IMR-90 (cell line): ENCODE results near the gene TNP1. TPM values are rescaled to one million over a fixed set of nuclear protein-coding genes. Genes with fewer than 3 reads are reported as not detected.

Experiments used
- ATAC-seq: fragments of 200-7000 bp; cut with Tn5 transposase; 2 replicates; pipeline ENCODE4 v1.9.1; 2020; ENCODE audit warnings: low read depth, mild to moderate bottlenecking, moderate library complexity
- BruUV-seq: library from RNA; stranded (reverse); fragments of 400-500 nt; replicated peaks from 2 replicates; lab custom pipeline; 2021; lab: Mats Ljungman, UMichigan
- CTCF ChIA-PET: fragments of 300-600 bp; formaldehyde crosslinking; extraction: SDS; loops from one replicate; lab custom pipeline; 2021; ENCODE audit warnings: antibody characterized with exemption; lab: Yijun Ruan, JAX
- POLR2A ChIA-PET: fragments of 300-600 bp; sonication (Branson Sonifier 250); formaldehyde crosslinking; loops from one replicate; lab custom pipeline; 2022; ENCODE audit warnings: antibody characterized with exemption; ENCODE audit not compliant: unreplicated experiment; lab: Charles Lee
- DNase-seq: peaks from one replicate; pipeline ENCODE4 v3.0.0; 2013
- H2AFZ ChIP-seq: replicated peaks from 2 replicates; pipeline ENCODE3; 2013; ENCODE audit warnings: low read length, mild to moderate bottlenecking; ENCODE audit not compliant: poor library complexity
- H2AK5ac ChIP-seq: 2 replicates; pipeline ENCODE4 v1.6.1; 2013; ENCODE audit warnings: low read depth, low read length, inconsistent platforms
- H2AK9ac ChIP-seq: replicated peaks from 2 replicates; pipeline ENCODE3; 2013; ENCODE audit warnings: mild to moderate bottlenecking, low read depth, low read length, moderate library complexity; ENCODE audit not compliant: poor library complexity
- H2BK120ac ChIP-seq: 2 replicates; pipeline ENCODE4 v1.6.1; 2013; ENCODE audit warnings: low read depth, low read length, inconsistent platforms
- H2BK15ac ChIP-seq: 3 replicates; pipeline ENCODE4 v1.6.1; 2013; ENCODE audit warnings: low read depth, low read length, inconsistent platforms
- H2BK20ac ChIP-seq: 2 replicates; pipeline ENCODE4 v1.6.1; 2013; ENCODE audit warnings: low read depth, mild to moderate bottlenecking, inconsistent platforms, low read length, moderate library complexity
- H2BK5ac ChIP-seq: 2 replicates; pipeline ENCODE4 v1.6.1; 2013; ENCODE audit warnings: mild to moderate bottlenecking, low read depth, low read length, inconsistent platforms; ENCODE audit not compliant: poor library complexity, severe bottlenecking
- H3K14ac ChIP-seq: replicated peaks from 2 replicates; pipeline ENCODE4 v1.6.1; 2013; ENCODE audit warnings: low read depth, low read length, inconsistent platforms
- H3K18ac ChIP-seq: 2 replicates; pipeline ENCODE4 v1.6.1; 2013; ENCODE audit warnings: low read depth, low read length, control low read depth
- H3K23ac ChIP-seq: 2 replicates; pipeline ENCODE4 v1.6.1; 2013; ENCODE audit warnings: low read depth, low read length, inconsistent platforms
- H3K27ac ChIP-seq: 2 replicates; pipeline ENCODE4 v1.5.1; 2013; ENCODE audit warnings: mild to moderate bottlenecking, control low read depth, low read length; ENCODE audit not compliant: insufficient read depth
- H3K27me3 ChIP-seq: 2 replicates; pipeline ENCODE4 v1.6.1; 2013; ENCODE audit warnings: low read length; ENCODE audit not compliant: control insufficient read depth, insufficient read depth
- H3K36me3 ChIP-seq: 2 replicates; pipeline ENCODE4 v1.6.1; 2013; ENCODE audit warnings: low read length, mixed read lengths; ENCODE audit not compliant: control insufficient read depth, insufficient read depth
- H3K4ac ChIP-seq: 2 replicates; pipeline ENCODE4 v1.6.1; 2013; ENCODE audit warnings: low read depth, low read length, inconsistent platforms
- H3K4me1 ChIP-seq: 2 replicates; pipeline ENCODE4 v1.6.1; 2013; ENCODE audit warnings: low read length, mixed read lengths; ENCODE audit not compliant: control insufficient read depth, insufficient read depth
- H3K4me2 ChIP-seq: 2 replicates; pipeline ENCODE4 v1.6.1; 2013; ENCODE audit warnings: low read depth, mild to moderate bottlenecking, control low read depth, low read length, moderate library complexity
- H3K4me3 ChIP-seq: 2 replicates; pipeline ENCODE4 v1.5.1; 2013; ENCODE audit warnings: low read depth, mild to moderate bottlenecking, control low read depth, low read length, moderate library complexity; ENCODE audit not compliant: insufficient read depth
- H3K56ac ChIP-seq: 2 replicates; pipeline ENCODE4 v1.6.1; 2013; ENCODE audit warnings: low read length, inconsistent platforms; ENCODE audit not compliant: insufficient read depth; ENCODE audit errors: extremely low read depth
- H3K79me1 ChIP-seq, 2 experiments: 2 replicates each; pipeline ENCODE4 v1.6.1; 2013; ENCODE audit warnings: low read length in 2 of 2, inconsistent platforms in 1 of 2, low read depth in 1 of 2
- H3K9ac ChIP-seq: 2 replicates; pipeline ENCODE4 v1.6.1; 2013; ENCODE audit warnings: low read depth, low read length, control low read depth
- H3K9me1 ChIP-seq: 2 replicates; pipeline ENCODE4 v1.6.1; 2013; ENCODE audit warnings: low read length, inconsistent platforms; ENCODE audit not compliant: insufficient read depth
- H3K9me3 ChIP-seq: 2 replicates; pipeline ENCODE4 v1.6.1; 2013; ENCODE audit warnings: low read length; ENCODE audit not compliant: control insufficient read depth, insufficient read depth
- H4K20me1 ChIP-seq: 2 replicates; pipeline ENCODE4 v1.6.1; 2013; ENCODE audit warnings: low read length, inconsistent platforms; ENCODE audit not compliant: insufficient read depth
- H4K5ac ChIP-seq: 2 replicates; pipeline ENCODE4 v1.6.1; 2013; ENCODE audit warnings: mild to moderate bottlenecking, low read depth, low read length, control low read depth
- H4K8ac ChIP-seq, 2 experiments: 2 replicates each; pipeline ENCODE4 v1.6.1; 2013; ENCODE audit warnings: low read depth in 2 of 2, low read length in 2 of 2, control low read depth in 1 of 2, inconsistent platforms in 1 of 2
- H4K91ac ChIP-seq: 2 replicates; pipeline ENCODE4 v1.6.1; 2013; ENCODE audit warnings: low read depth, low read length, inconsistent platforms; ENCODE audit not compliant: insufficient read depth
- CTCF ChIP-seq: conservative IDR thresholded peaks from 2 replicates; pipeline ENCODE4 v1.5.1; 2012; ENCODE audit warnings: mild to moderate bottlenecking, low read depth, low read length, improper control_type of control experiment
- ELK1 ChIP-seq: fragments of 150-350 bp; IDR thresholded peaks from 2 replicates; pipeline ENCODE4 v1.6.1; 2016; ENCODE audit warnings: low read depth, mild to moderate bottlenecking, low read length, moderate library complexity, borderline replicate concordance
- MAFK ChIP-seq: IDR thresholded peaks from 2 replicates; pipeline ENCODE4 v1.6.1; 2012; ENCODE audit warnings: low read depth, low read length, improper control_type of control experiment
- MAZ ChIP-seq: IDR thresholded peaks from 2 replicates; pipeline ENCODE4 v1.6.1; 2012; ENCODE audit warnings: low read depth, mild to moderate bottlenecking, low read length, improper control_type of control experiment, moderate library complexity, borderline replicate concordance
- MXI1 ChIP-seq: IDR thresholded peaks from 2 replicates; pipeline ENCODE4 v1.6.1; 2012; ENCODE audit warnings: low read depth, mild to moderate bottlenecking, low read length, moderate library complexity, borderline replicate concordance
- RFX5 ChIP-seq: IDR thresholded peaks from 2 replicates; pipeline ENCODE4 v1.8.0; 2012; ENCODE audit warnings: low read depth, mild to moderate bottlenecking, low read length, moderate library complexity
- USF2 ChIP-seq: fragments of 150-350 bp; IDR thresholded peaks from 2 replicates; pipeline ENCODE4 v1.6.1; 2017; ENCODE audit warnings: mild to moderate bottlenecking, antibody characterized with exemption, low read length, low read depth
- WGBS, 2 experiments: methylation state at CpG; one replicate each; pipeline versions ENCODE4 v1.1.5 to v1.1.7; 2013; ENCODE audit warnings: missing lambda C conversion rate in 2 of 2; ENCODE audit not compliant: insufficient read length in 1 of 2; ENCODE audit errors: extremely low coverage in 2 of 2; 5-methylcytosine and 5-hydroxymethylcytosine counted together
- dilution Hi-C: fragments of 300-500 bp; cut with HindIII; formaldehyde crosslinking; loops from one replicate; pipeline ENCODE4 v1.14.3; 2018; ENCODE audit warnings: low sequenced_read_pairs; ENCODE audit not compliant: unreplicated experiment
- in situ Hi-C: fragments of 300-500 bp; cut with MboI; formaldehyde crosslinking; loops from 3 replicates; pipeline ENCODE4 v1.14.3; 2019; ENCODE audit warnings: low sequenced_read_pairs, inconsistent platforms, mixed read lengths
- intact Hi-C: fragments of 100-400 bp; cut with micrococcal nuclease; formaldehyde crosslinking; loops from 2 replicates; pipeline ENCODE4 v1.10.0; 2022
- polyA plus RNA-seq, 3 experiments: library from polyadenylated mRNA; depleted of rRNA; stranded (reverse); fragments of >200 nt; gene quantifications; 2 replicates each; pipeline ENCODE4 v1.2.3, GENCODE V29; 2012; ENCODE audit warnings: low replicate concordance in 1 of 3
- total RNA-seq: library from RNA; depleted of rRNA; stranded (reverse); fragments of >200 nt; gene quantifications from 2 replicates; pipeline ENCODE4 v1.2.3, GENCODE V29; 2012

TNP1 gene
- total and polyA plus RNA-seq, 2 of the 4 experiments (the other 2 are of a cell fraction): not detected

- ATAC-seq: no peak
These were observed 17.2 kb upstream of the TNP1 start for GRCh38 chr2:216877085-216877484.

More at GRCh38 chr2:216877085-216877484, 17.2 kb upstream of the TNP1 start:
- no peak overlapping the region for H3K4me3 ChIP-seq
- no peak overlapping the region for H3K18ac ChIP-seq
- BruUV-seq: no TSS peak
- no peak overlapping the region for H2BK15ac ChIP-seq
- no peak overlapping the region for H4K91ac ChIP-seq
- no peaks in the 10 kb centered on the region for H3K9me3 ChIP-seq
- no peak overlapping the region; the same call in 1 of the 2 replicates for H2BK20ac ChIP-seq
- H3K9me1 ChIP-seq: peaks cover 7% of the 10 kb centered on the region
- H2BK120ac ChIP-seq: no peak overlapping the region
- H3K4me2 ChIP-seq: no peak overlapping the region
- H4K20me1 ChIP-seq: no peaks in the 10 kb centered on the region
- no peaks in the 10 kb centered on the region for H3K79me1 ChIP-seq
- no peak overlapping the region for H3K27ac ChIP-seq
- H3K14ac ChIP-seq: no peak overlapping the region
- no CpG with 5 or more reads among the region's 3 CpGs for WGBS, 2 experiments
- no peak overlapping the region for H3K56ac ChIP-seq
- no peak overlapping the region for H3K9ac ChIP-seq
- no peak overlapping the region for H2AK5ac ChIP-seq
- TF ChIP-seq RFX5 (no peak), USF2 (no peak), CTCF (no peak), MAFK (no peak), MXI1 (no peak), ELK1 (no peak), MAZ (no peak)
- in situ Hi-C loops: no loop called here
- no peaks in the 10 kb centered on the region for H3K36me3 ChIP-seq
- no peak overlapping the region for H2BK5ac ChIP-seq
- no peak overlapping the region for H4K8ac ChIP-seq
- H3K4me1 ChIP-seq: peaks cover 15% of the 10 kb centered on the region
- DNase-seq: no peak
- H3K23ac ChIP-seq: no peak overlapping the region
- H3K4ac ChIP-seq: no peak overlapping the region
- no peak overlapping the region for H4K5ac ChIP-seq
- CTCF ChIA-PET: no interaction called here
- no peak overlapping the region for H2AFZ ChIP-seq
- POLR2A ChIA-PET: no interaction called here
- no peaks in the 10 kb centered on the region for H3K27me3 ChIP-seq
- dilution Hi-C loops: no loop called here
- intact Hi-C loops: no loop called here
- no peak overlapping the region for H2AK9ac ChIP-seq
